Measurements from ENCODE around the gene TP73.
A peak's percentile ranks its signal among the peaks of the same experiment; 100 is the strongest.

The TP73 gene

DNA sequence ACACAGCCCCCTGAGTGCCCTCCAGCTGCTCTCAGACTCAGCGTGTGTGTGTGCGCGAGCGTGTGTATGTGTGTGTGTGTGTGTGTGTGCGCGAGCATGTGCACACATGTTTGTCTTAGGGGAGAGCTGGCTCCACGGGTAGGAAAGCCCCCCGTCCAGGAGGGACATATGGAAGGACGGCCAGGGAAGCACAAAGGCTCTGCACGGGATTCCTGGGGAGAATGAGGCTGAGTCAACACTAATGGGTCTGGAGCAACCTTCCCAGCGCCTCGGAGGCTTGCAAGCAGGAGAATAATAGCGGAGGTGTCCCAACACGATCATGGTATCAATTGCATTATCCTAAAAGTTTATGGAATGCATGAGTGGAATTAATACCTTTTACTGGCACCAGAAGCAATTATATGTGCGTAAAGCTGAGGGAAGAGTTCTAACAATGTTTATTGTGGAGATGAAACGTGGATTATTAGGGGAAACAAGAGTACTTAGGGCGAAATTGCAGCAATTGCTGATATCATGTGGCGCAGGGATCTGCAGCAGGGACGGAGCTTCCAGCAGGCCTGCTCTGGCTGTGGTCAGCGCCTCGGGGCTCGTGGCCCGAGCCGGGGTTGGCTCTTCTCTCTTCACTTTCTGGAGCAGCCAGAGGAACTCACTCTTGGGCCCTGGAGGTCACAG, 59.6 kb downstream of the TP73 start:
- DNase-seq = no peak

DNA sequence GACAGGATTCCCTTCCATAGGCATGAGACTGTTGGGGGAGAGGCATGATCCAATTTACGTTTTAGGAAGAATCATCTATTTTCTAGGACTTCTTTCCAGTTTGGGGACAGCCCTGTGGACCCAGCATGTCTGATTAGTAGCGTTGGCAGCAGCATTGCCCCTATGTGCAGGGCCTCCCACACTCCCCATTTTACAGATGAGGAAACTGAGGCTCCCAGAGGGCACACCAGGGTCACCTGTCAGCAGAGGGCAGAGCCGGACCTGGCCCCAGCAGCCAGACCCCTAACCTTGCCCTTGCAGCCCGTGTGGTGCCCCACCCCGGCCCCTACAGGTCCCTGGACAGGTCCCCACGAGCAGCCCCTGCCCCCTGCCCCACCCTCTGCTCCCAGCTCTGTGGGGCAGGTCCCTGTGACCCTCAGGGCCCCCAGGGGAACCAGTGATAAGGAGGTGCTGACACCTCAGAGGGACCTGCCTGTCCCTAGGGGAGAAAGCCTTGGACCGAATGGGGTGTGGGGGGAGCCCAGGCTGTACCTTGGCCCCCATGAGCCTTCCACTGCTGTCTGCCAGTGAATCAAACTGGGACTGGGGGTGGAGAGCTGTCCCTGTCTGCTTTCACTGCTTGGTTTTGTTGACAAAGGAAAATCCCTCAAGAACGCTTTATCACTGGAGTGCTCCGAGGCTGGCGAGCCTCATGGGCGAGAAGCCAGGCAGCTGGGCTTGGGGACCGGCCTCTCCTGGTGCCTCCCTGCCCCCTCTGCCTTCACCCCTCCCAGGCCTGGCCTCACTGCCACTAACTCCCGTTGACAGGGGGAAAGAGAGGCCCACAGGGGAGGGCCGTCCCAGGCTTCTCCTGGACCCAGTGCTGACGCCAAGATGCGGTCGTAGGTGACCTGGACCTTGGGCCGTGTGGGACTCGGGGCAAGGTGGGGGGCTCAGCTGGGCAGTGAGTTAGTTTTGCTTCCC, 60.5 kb downstream of the TP73 start:
- no peak for DNase-seq

DNA sequence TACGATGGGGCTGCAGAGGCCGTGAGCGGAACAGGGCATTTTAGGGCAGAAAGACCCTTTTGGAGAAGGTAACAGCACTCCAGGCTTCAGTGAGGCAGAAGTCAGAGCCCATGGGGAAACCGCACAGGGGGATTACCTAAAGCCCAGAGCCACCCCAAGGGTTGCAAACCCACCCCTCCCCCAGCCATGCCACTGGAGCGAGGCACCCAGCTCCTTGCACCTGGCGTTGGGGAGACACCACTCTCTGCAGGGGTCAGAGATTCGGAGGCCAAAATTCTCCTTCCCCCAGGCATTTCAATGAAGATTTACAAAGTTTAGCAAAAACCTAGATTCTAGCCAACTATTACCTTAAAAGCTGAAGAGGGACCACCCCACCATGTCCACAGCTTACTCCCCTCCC, 61.5 kb downstream of the TP73 start:
- DNase-seq = no peak

DNA sequence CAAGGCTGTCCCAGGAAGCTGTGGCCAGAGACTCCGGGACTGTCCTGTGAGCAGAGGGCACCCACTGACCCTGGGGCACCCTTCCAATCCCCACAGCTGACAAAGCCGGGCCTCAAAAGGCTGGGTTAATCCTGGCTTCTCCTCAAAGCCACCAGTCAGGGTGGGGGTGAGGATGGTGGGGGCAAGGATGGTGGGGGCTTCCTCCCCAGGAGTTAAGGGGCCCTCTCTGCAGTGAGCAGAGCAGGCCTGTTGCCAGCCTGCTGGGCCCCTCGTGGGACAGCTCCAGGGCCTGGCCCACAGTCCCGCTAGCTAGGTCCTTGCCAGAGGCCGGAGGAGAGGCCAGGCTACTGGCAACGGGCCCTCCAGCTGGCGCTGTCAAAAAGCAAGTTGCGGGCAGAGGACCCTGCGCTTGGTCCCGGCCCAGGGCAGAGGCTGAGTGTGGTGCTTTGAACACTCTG, 62.0 kb downstream of the TP73 start:
- no peak for DNase-seq

DNA sequence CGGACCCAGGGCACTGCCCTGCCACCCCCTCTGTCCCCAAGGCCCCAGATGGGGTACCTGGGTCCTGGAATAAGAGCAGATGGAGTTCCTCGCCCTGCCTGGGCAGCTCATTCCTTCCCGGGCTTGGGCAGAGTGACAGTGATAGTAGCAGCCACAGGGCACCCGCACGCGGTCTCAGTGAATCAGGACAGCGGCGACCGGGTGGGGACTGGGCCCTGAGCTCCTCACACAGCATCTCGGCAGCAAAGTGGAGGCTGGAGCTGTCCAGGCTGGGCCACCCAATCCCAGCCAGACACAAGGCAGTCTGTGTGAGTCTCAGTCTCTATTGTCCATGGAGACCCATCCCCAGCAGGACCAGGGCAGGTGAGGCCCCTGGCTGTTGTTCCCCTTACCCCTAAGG, 62.5 kb downstream of the TP73 start:
- no peak for DNase-seq

DNA sequence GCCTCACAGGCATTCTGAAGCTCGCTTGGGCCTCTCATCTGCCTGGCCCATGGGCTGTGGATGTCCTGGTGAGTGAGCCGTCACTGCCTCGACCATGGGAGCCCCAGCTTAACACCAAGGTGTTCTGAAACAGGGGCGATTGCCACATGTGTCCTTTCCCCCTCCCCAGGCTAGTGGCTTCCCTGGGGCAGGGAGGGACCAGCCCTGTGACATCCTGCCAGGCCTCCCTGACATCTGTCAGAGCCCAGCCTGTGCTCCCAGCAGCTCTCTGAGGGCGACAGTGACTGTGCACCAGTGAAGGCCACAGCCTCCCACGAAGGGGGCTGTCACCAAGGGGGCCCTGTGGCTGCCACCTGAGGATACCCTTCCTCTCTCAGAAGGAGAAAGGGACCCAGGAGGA, 64.0 kb downstream of the TP73 start:
- DNase-seq = no peak

DNA sequence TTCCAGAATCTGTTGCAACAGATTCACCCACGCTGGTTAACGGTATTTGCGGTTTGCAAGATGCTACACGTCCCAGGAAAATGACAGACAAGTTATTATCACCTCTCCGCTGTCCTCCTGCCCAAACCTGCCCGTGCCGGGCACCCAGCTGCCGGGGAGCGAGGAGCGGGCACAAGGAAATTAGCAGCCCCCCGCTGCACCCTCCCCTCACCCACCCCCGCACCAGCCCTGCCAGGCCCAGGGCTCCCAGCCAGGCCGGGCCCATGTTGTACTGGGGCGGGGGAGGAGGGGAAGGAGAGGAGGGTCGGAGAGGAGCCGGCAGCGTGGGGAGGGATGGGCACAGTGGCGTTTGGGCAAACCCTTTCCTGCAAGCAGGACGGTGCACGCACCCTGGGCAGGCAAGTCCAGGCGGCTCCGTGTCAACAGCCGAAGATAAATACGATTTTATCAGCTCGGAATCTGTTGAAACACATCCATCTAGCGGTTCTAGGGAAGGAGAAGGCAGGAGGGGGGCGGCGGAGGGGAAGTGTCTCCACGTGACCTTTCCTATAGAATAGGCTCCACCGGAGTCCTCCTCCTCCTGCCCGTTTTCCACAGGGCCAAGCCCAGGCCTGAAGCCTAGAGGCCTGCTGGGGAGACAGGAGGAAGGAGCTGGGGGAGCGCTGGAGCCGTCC, 64.9 kb downstream of the TP73 start:
- no peak for DNase-seq

DNA sequence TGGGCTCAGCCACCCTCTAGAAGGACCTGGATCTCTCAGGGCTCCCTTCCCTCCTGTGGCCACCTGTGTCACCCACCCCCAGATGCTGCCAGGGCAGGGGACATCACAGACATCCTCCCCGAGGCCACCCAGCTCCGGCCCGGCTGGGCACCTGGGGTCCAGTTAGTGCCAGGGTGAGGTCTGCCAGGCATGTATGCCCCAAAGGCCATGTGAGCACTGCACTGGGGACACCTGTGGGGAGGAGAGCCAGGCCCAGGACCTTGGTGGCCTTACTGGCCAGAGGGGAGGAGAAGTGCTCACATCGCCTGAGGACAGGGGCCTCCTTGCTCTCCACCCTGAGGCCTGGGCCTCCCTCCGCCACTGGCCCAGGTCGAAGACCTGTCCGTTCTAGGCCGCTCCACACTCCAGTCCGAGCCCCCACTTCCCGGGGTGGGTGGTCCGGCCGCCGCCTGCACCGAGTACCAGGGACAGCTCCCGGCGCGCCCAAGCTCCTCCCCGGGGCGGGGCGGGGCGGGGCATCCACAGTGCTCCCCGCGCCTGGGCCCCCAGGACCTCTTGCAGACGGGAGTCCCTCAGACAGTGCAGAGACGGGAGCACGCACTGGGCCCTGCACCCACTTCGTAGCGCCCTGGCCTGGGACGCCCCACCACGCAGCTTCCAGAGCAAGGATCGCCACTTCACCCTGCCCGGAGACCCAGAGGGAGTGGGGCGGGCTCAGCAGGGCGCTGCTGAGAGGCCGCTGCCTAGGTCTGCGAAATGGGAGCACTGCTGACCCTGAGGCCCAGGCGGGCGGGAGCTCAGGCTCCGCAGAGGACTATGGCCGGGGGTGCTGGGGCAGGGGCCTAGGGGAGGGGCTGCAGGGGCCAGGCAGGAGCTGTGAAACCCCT, 65.6 kb downstream of the TP73 start:
- no peak for DNase-seq

DNA sequence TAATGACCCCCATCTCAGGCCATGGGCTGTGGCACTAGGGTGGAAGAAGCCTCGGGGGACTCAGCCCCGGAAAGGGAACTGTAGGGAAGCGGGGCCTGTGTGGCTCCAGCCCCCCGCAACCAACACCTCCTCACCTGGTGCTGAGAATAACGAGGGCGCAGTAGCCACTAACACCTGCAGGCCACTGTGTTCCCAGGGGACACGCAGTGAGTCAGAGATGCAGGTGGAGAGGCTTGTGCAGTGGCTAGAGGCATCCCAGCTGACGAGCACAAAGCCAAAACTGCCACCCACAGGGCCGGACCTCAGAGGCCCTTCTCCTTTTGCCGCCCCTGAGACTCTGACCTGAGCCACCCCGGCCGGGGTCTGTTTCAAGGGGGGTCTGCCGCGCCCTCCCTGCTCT, 66.4 kb downstream of the TP73 start:
- no peak for DNase-seq

DNA sequence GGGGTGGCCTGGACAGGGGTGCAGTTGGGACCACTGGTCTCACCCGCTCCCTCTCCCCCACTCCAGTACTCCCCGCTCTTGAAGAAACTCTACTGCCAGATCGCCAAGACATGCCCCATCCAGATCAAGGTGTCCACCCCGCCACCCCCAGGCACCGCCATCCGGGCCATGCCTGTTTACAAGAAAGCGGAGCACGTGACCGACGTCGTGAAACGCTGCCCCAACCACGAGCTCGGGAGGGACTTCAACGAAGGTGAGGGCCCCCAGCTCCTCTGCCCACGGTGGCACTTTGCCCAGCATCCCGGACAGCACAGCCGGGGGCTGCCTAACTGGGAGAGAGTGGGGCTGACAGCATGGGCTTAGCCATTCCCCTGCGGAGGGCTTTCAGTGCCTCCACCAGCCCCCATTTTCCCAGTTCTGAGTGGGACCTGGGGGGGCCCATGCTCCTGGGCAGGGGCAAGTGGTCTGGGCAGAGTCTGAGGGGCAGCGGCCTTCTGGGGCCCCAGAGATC, 69.7 kb downstream of the TP73 start:
- no peak for DNase-seq

DNA sequence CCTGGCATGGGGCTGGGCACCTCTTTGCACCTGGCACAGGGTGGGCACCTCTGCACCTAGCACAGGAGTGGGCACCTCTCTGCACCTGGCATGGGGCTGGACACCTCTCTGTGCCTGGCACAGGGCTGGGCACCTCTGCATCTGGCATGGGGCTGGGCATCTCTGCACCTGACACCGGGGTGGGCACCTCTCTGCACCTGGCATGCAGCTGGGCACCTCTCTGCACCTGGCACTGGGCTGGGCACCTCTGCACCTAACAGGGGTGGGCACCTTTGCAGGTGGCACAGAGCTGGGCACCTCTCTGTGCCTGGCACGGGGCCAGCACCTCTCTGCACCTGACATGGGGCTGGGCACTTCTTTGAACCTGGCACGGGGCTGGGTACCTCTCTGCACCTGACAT, 70.5 kb downstream of the TP73 start:
- no peak for DNase-seq

DNA sequence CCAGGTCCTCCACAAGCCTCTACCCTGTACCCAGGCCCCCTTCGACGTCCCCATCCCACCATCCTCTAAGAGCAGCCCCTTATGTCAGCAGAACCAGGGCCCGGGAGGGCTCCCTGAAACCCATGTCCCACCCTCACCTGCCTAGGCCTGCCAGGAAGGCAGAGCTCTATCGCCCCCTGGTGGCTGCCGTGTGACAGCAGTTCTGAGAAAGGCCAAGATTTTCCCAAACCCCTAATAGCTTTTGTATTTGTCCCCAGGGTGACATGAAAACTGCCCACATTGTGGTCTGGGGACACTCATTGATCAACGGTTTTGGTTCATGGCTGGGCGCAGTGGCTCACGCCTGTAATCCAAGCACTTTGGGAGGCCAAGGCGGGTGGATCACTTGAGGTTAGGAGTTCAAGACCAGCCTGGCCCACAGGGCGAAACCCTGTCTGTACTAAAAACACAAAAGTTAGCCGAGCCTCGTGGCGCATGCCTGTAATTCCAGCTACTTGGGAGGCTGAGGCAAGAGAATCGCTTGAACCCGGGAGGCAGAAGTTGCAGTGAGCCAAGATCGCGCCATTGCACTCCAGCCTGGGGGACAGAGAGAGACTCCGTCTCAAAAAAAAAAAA, 72.2 kb downstream of the TP73 start:
- peak; percentile 79 for DNase-seq

DNA sequence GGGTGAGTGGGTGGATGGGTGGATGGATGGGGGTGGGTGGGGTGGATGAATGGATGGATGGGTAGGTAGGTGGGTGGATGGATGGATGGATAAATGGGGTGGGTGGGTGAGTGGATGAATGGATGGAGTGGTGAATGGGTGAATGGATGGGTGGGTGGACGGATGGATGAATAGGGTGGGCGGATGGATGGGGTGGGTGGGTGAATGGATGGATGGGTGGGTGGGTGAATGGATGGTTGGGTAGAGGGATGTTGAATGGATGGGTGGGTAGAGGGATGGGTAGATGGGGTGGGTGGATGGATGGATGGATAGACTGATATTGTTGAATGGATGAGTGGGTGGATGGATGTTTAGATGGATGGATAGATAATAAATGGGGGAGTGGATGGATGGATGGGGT, 73.0 kb downstream of the TP73 start:
- no peak for DNase-seq

DNA sequence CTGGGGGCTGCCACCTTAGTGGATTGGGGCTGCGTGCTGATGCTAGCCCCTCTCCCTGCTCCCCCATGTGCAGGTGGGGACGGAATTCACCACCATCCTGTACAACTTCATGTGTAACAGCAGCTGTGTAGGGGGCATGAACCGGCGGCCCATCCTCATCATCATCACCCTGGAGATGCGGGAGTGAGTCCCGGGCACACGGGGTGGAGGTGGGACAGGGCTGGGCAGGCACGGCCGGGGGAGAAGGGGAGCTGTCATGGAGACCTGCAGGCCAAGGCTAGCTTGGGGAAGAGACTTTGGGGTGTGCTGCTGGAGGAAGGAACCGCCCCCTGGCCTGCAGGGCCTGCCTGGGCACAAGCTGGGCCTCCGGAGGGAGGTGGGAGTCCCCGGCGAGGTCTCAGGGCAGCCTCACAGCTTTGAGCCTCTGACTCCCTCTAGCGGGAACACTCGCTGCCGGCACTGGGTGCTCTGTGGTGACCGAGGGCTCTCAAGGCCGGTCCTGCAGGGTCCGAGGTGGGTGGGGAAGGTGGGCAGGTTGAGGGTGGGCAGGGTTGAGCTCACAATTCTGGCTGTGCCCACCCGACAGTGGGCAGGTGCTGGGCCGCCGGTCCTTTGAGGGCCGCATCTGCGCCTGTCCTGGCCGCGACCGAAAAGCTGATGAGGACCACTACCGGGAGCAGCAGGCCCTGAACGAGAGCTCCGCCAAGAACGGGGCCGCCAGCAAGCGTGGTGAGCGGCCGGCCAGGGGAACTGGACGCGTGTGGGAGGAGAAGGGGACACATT, 74.9 kb downstream of the TP73 start:
- DNase-seq = no peak

DNA sequence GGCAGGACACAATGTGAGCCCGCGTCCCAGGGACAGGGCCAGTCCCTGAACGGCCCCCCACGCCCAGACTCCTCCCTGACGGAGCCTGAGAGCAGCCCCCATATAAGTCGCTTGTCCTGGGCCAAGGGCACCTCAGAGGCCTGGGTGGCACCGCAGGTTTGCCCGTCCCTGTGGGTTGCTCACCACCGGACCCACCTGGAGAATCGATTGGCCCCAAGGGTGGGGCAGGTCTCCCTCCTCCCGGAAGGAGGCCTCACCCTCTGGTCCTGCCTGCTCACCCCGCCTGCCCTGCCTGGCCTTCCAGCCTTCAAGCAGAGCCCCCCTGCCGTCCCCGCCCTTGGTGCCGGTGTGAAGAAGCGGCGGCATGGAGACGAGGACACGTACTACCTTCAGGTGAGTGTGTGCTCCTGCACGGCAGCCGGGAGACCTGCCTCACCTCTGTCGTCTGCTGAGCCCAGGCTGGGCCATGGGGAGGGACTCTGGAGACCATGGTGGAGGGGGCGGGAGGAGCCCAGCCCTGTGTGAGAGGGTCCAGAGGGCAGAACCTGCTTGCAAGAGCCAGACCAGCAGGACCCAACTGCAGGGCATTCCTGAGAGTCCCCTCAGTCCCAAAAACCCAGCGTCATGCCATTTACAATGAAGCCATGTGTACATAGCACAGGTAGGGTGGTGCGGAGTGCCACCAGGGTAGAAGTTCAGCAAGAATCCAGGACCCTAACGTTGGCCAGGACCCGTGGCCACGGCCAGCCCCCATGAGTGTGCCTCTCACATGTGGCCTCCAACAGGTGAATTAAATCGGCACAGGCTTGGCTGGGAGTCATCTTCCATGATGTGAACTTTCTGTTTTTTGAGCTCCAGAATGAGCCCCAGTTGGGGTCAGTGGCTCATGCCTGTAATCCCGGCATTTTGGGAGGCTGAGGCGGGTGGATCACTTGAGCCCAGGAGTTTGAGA, 75.8 kb downstream of the TP73 start:
- no peak for DNase-seq

DNA sequence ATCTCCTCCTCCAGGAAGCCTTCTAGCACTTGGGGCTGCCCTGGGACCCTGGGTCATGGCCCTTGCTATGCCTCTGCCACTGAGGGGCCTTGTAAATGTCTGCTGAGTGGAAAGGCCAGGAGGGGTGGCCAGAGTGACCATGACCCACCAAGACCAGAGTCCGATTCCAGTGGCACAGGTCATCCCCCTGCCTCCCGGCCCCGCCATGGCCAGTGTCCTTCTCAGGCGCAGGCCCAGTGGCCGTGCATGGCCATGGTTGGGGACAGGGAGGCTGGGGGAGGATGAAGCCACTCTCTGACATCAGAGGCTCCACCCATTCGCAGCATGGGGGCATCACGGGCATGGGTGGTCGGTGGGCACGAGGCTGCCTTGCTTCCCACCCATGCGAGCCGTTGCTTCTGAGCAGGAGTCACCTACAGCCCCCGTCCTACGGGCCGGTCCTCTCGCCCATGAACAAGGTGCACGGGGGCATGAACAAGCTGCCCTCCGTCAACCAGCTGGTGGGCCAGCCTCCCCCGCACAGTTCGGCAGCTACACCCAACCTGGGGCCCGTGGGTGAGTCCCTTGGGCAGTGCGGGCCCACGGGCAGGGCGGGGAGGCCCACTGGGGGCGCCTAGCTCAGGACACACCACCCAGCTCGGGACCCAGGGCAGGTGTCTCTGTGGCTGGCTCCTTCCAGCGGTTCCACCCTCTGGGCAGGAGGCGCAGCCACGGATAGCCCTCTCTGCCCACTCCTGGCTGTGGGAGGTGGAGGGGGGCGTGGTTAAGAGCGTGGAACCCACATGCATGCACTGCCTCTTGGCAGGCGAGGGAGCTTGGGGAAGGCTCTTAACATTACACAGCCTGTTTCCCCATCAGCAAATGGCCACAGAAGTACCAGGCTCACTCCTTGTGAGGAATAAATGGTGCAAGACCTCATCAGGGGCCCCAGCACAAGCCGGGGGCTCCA, 77.6 kb downstream of the TP73 start:
- DNase-seq = no peak

DNA sequence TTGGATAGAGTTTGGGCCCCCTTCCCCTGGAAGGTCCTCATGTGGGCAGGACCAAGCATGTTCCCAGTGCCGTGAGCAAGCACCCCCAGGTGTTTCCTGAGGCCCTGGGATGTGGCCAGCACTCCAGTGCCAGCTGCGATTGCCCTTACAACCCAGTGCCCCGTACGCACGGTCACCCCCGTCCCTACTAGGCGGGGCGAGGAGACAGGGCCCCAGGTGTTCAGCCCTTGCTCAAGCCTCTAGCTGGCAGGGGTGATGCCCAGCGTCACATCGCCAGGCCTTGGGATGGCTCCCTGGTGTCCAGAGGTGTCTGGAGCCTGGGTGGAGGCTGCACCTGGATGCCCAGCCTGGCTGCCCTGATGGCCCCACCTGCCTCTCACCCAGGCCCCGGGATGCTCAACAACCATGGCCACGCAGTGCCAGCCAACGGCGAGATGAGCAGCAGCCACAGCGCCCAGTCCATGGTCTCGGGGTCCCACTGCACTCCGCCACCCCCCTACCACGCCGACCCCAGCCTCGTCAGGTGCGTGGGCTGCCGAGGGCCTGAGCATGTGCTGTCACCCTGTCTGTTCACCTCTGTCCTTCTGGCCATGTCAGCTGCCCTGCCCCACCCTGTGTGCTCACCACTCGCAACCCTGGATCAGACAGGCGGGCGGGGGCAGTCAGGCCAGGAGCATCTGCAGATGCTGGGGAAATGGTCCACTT, 78.4 kb downstream of the TP73 start:
- no peak for DNase-seq
